Neural cell (in vitro differentiated cells): ENCODE data around the gene MXI1. TPM values are rescaled to one million over a fixed set of nuclear protein-coding genes. Genes with fewer than 3 reads are reported as not detected.

Experiments
- H2AFZ ChIP-seq: fragments of 200-600, 300-800 bp; sonication (generic), shearing (Covaris generic); 2 replicates; pipeline ENCODE4 v1.6.0; 2014; ENCODE audit warnings: low read depth, mild to moderate bottlenecking, antibody characterized with exemption, low read length, moderate library complexity
- H3F3A ChIP-seq: fragments of 200-600 bp; shearing (Covaris generic); 2 replicates; pipeline ENCODE4 v1.6.1; 2016; ENCODE audit warnings: mild to moderate bottlenecking, moderate library complexity, mixed read lengths, antibody characterized with exemption, low read length; ENCODE audit not compliant: insufficient read depth, poor library complexity, severe bottlenecking
- H3K27ac ChIP-seq: fragments of 200-600, 300-800 bp; sonication (generic), shearing (Covaris generic); 2 replicates; pipeline ENCODE4 v1.5.1; 2014; ENCODE audit warnings: mild to moderate bottlenecking, low read length, moderate library complexity
- H3K27me3 ChIP-seq: fragments of 300-800, 200-600 bp; sonication (generic), shearing (Covaris generic); 2 replicates; pipeline ENCODE4 v1.6.0; 2014; ENCODE audit warnings: mild to moderate bottlenecking, low read depth, low read length, moderate library complexity; ENCODE audit not compliant: insufficient read depth
- H3K36me3 ChIP-seq: fragments of 300-800, 200-600 bp; sonication (generic), shearing (Covaris generic); 2 replicates; pipeline ENCODE4 v1.5.1; 2014; ENCODE audit warnings: mild to moderate bottlenecking, antibody characterized with exemption, low read length, moderate library complexity; ENCODE audit not compliant: insufficient read depth
- H3K4me2 ChIP-seq: fragments of 300-800, 200-600 bp; sonication (generic), shearing (Covaris generic); 2 replicates; pipeline ENCODE4 v1.6.0; 2014; ENCODE audit warnings: mild to moderate bottlenecking, low read length
- H3K4me3 ChIP-seq: fragments of 300-800, 200-600 bp; sonication (generic), shearing (Covaris generic); 2 replicates; pipeline ENCODE4 v1.5.1; 2014; ENCODE audit warnings: mild to moderate bottlenecking, low read length, moderate library complexity
- H3K79me2 ChIP-seq: fragments of 200-600 bp; shearing (Covaris generic); replicated peaks from 2 replicates; pipeline ENCODE4 v1.6.0; 2014; ENCODE audit warnings: mild to moderate bottlenecking, low read length, moderate library complexity; ENCODE audit not compliant: insufficient read depth
- H3K9ac ChIP-seq: fragments of 300-800, 200-600 bp; sonication (generic), shearing (Covaris generic); 2 replicates; pipeline ENCODE4 v1.6.1; 2016; ENCODE audit warnings: mild to moderate bottlenecking, low read length, mixed read lengths
- H3K9me2 ChIP-seq: fragments of 200-600 bp; shearing (Covaris generic); 2 replicates; pipeline ENCODE4 v1.6.1; 2016; ENCODE audit warnings: mild to moderate bottlenecking, low read length, mixed read lengths; ENCODE audit not compliant: insufficient read depth
- H3K9me3 ChIP-seq: fragments of 200-600, 300-800 bp; sonication (generic), shearing (Covaris generic); 2 replicates; pipeline ENCODE4 v1.6.1; 2016; ENCODE audit warnings: mild to moderate bottlenecking, mixed run types, low read length, moderate library complexity, mixed read lengths
- H4K20me1 ChIP-seq: fragments of 200-600 bp; shearing (Covaris generic); 2 replicates; pipeline ENCODE4 v1.6.1; 2016; ENCODE audit warnings: mild to moderate bottlenecking, mixed run types; ENCODE audit not compliant: insufficient read depth
- EP300 ChIP-seq: fragments of 450-650 bp; conservative IDR thresholded peaks from 2 replicates; pipeline ENCODE4 v1.6.1; 2014; ENCODE audit warnings: antibody characterized with exemption, mild to moderate bottlenecking, moderate library complexity; ENCODE audit not compliant: poor library complexity, severe bottlenecking
- EZH2 ChIP-seq: fragments of 200-600, 300-800 bp; shearing (Covaris generic), sonication (generic); IDR thresholded peaks from 2 replicates; pipeline ENCODE4 v1.6.1; 2014; ENCODE audit warnings: antibody characterized with exemption, low read length, borderline replicate concordance, mild to moderate bottlenecking; ENCODE audit not compliant: insufficient read depth, poor library complexity, severe bottlenecking
- MXI1 ChIP-seq: fragments of 450-650 bp; conservative IDR thresholded peaks from 2 replicates; pipeline ENCODE4 v1.6.1; 2014; ENCODE audit warnings: antibody characterized with exemption, mild to moderate bottlenecking; ENCODE audit not compliant: poor library complexity, severe bottlenecking
- POLR2AphosphoS5 ChIP-seq: IDR thresholded peaks from 2 replicates; pipeline ENCODE4 v1.6.1; 2012
- RAD21 ChIP-seq: fragments of 450-650 bp; conservative IDR thresholded peaks from 2 replicates; pipeline ENCODE4 v1.6.1; 2014; ENCODE audit warnings: antibody characterized with exemption, mild to moderate bottlenecking, moderate library complexity
- SMC3 ChIP-seq: fragments of 450-650 bp; conservative IDR thresholded peaks from 2 replicates; pipeline ENCODE4 v1.6.1; 2014; ENCODE audit warnings: antibody characterized with exemption, mild to moderate bottlenecking, moderate library complexity; ENCODE audit not compliant: poor library complexity
- TAF1 ChIP-seq: IDR thresholded peaks from 2 replicates; pipeline ENCODE4 v1.6.1; 2012; ENCODE audit warnings: low read depth
- polyA plus RNA-seq: library from polyadenylated mRNA; depleted of rRNA; stranded (reverse); fragments of >200 nt; gene quantifications from 2 replicates; pipeline ENCODE4 v1.2.3, GENCODE V29; 2014
- TF ChIP-seq, protein P1 (sequence below): IDR thresholded peaks from 2 replicates; pipeline ENCODE4 v1.6.1; 2012; ENCODE audit warnings: borderline replicate concordance
- TF ChIP-seq, protein P2 (sequence below): fragments of 450-650 bp; IDR thresholded peaks from 2 replicates; pipeline ENCODE4 v1.5.1; 2014; ENCODE audit warnings: antibody characterized with exemption, mild to moderate bottlenecking, moderate library complexity; ENCODE audit not compliant: poor library complexity, severe bottlenecking

MXI1 gene
- polyA plus RNA-seq, 1 donor from 2014 or later = 69.5 TPM

DNA sequence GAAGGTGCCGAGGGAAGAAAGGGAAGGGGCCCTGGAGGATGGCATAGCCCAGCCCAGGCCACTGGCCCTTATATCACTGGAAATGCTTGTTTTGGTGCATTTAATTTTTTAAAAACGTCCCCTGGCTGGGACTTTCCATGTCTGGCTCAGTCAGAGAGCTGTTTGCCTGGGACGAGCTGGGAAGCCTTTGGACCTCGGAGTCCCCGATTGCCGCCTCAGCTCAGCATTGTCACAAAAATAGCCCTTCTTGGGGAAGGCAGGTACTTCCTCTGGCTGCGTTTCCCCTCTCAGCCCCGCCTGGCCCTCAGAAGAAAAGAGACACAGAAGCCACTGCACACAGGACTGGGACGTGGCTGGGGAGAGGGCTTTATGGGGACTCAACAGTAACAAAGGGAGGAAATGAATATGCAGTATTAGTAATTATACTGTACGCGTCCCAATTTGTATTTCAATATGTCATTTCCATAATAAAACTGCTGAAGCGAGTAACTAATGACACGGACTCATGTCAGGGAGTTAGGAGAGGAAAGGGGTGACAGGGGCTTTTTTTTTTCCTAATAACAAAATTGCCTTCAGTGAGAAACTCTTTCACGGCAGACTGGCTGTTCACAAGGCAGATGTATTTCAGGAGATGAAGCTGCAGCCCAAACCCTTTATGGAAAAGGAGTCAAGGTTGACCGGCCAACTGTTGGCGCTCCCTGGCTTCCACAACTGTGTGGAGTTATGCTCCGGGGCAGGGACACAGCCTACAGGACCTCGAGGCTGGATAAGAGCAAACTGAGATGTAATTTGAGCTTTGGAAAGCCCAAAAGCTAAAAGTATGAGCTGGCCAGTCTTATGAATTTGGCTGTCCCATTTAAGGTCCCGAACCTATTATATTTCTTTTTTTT lies 31.0 kb upstream of the MXI1 start:
- Histone ChIP-seq H3K9ac (no peak overlapping the region), H3K9me3 (no peaks in the 10 kb centered on the region), H3K36me3 (no peaks in the 10 kb centered on the region), H3K9me2 (no peaks in the 10 kb centered on the region), H3K27me3 (peaks cover 3% of the 10 kb centered on the region), H3K79me2 (no peaks in the 10 kb centered on the region), H3K4me3 (no peak overlapping the region), H3F3A (no peaks in the 10 kb centered on the region), H3K4me2 (no peak overlapping the region), H3K27ac (no peak overlapping the region), H4K20me1 (no peaks in the 10 kb centered on the region), H2AFZ (no peak overlapping the region)
- TF ChIP-seq TAF1 (no peak), EZH2 (no peak)
- TF ChIP-seq, protein P1, sequence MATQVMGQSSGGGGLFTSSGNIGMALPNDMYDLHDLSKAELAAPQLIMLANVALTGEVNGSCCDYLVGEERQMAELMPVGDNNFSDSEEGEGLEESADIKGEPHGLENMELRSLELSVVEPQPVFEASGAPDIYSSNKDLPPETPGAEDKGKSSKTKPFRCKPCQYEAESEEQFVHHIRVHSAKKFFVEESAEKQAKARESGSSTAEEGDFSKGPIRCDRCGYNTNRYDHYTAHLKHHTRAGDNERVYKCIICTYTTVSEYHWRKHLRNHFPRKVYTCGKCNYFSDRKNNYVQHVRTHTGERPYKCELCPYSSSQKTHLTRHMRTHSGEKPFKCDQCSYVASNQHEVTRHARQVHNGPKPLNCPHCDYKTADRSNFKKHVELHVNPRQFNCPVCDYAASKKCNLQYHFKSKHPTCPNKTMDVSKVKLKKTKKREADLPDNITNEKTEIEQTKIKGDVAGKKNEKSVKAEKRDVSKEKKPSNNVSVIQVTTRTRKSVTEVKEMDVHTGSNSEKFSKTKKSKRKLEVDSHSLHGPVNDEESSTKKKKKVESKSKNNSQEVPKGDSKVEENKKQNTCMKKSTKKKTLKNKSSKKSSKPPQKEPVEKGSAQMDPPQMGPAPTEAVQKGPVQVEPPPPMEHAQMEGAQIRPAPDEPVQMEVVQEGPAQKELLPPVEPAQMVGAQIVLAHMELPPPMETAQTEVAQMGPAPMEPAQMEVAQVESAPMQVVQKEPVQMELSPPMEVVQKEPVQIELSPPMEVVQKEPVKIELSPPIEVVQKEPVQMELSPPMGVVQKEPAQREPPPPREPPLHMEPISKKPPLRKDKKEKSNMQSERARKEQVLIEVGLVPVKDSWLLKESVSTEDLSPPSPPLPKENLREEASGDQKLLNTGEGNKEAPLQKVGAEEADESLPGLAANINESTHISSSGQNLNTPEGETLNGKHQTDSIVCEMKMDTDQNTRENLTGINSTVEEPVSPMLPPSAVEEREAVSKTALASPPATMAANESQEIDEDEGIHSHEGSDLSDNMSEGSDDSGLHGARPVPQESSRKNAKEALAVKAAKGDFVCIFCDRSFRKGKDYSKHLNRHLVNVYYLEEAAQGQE = no peak

DNA sequence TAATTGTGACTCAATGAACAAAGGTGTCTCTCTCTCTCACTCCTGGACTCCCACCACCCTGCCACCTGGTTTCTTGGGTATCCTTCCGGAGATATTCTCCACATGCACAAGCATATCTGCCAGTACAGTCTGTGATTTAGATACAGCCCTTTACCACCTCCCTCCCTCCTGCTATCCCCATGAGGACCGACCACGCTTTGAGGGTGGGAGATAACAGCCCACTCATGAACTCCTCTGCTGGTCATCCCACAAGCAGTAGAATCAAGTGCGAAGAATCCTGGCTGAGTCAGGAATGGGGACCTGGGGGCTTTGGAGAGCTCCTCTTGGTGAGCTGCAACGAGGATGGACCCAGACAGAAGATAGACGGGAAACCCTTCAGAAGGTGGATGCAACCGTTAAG lies 28.2 kb upstream of the MXI1 start:
- no peaks in the 10 kb centered on the region for H4K20me1 ChIP-seq
- H3K27ac ChIP-seq = no peak overlapping the region
- H3K9ac ChIP-seq = no peak overlapping the region
- TF ChIP-seq RAD21 (no peak), POLR2AphosphoS5 (no peak)
- H3F3A ChIP-seq = no peaks in the 10 kb centered on the region
- no peaks in the 10 kb centered on the region for H3K9me2 ChIP-seq
- no peak overlapping the region for H3K4me3 ChIP-seq
- no peak overlapping the region for H2AFZ ChIP-seq
- no peaks in the 10 kb centered on the region for H3K27me3 ChIP-seq
- H3K79me2 ChIP-seq = no peaks in the 10 kb centered on the region
- H3K9me3 ChIP-seq = no peaks in the 10 kb centered on the region
- no peaks in the 10 kb centered on the region for H3K36me3 ChIP-seq
- H3K4me2 ChIP-seq = no peak overlapping the region

DNA sequence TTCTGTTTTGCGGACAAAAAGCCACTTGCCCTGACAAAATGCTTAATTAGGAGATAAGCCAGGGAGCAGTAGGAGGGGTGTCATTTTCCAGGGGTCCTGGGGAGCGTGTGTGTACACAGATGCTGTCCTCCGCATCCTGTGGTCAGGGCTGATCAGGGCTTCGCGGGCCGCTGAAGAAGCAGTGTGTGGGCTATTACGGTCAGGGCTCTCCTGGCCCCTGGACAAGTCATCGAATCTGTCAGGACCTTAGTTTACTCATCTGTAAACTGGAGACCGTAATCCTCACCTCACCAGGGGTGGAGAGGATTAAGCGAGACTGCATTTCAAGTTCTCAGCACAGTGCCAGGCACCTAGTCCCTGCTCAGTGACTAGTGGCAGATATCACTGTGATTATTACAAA lies 26.0 kb upstream of the MXI1 start:
- no peaks in the 10 kb centered on the region for H3K27me3 ChIP-seq
- H3K9me2 ChIP-seq = no peaks in the 10 kb centered on the region
- H3K27ac ChIP-seq = no peak overlapping the region
- H4K20me1 ChIP-seq = no peaks in the 10 kb centered on the region
- TF ChIP-seq, protein P2, sequence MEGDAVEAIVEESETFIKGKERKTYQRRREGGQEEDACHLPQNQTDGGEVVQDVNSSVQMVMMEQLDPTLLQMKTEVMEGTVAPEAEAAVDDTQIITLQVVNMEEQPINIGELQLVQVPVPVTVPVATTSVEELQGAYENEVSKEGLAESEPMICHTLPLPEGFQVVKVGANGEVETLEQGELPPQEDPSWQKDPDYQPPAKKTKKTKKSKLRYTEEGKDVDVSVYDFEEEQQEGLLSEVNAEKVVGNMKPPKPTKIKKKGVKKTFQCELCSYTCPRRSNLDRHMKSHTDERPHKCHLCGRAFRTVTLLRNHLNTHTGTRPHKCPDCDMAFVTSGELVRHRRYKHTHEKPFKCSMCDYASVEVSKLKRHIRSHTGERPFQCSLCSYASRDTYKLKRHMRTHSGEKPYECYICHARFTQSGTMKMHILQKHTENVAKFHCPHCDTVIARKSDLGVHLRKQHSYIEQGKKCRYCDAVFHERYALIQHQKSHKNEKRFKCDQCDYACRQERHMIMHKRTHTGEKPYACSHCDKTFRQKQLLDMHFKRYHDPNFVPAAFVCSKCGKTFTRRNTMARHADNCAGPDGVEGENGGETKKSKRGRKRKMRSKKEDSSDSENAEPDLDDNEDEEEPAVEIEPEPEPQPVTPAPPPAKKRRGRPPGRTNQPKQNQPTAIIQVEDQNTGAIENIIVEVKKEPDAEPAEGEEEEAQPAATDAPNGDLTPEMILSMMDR = no peak
- TF ChIP-seq EZH2 = no peak
- no peak for TF ChIP-seq MXI1
- no peak for TF ChIP-seq RAD21
- no peak for TF ChIP-seq POLR2AphosphoS5
- no peak for TF ChIP-seq EP300
- no peak for TF ChIP-seq TAF1
- no peak for TF ChIP-seq SMC3
- TF ChIP-seq, protein P1 = no peak
- H3K79me2 ChIP-seq = no peaks in the 10 kb centered on the region
- no peak overlapping the region for H3K4me2 ChIP-seq
- H3K9me3 ChIP-seq = no peaks in the 10 kb centered on the region
- no peaks in the 10 kb centered on the region for H3F3A ChIP-seq
- H3K4me3 ChIP-seq = no peak overlapping the region
- H2AFZ ChIP-seq = no peak overlapping the region
- H3K9ac ChIP-seq = no peak overlapping the region
- no peaks in the 10 kb centered on the region for H3K36me3 ChIP-seq
